Heart right ventricle (tissue), 16 donors: ENCODE data around the gene ST6GALNAC4. TPM values are rescaled to one million over a fixed set of nuclear protein-coding genes. Genes with fewer than 3 reads are reported as not detected.

Source experiments
- ATAC-seq, 8 donors: fragments of 200-7000 bp; cut with Tn5 transposase; one replicate each; pipeline ENCODE4 v1.9.1; 2020; ENCODE audit warnings: mild to moderate bottlenecking in 8 of 8, moderate library complexity in 8 of 8, moderate number of reproducible peaks in 1 of 8
- DNase-seq, 2 donors: peaks; one replicate each; pipeline ENCODE4 v3.0.0-alpha.2; 2020
- H3K27ac ChIP-seq, 10 donors: fragments of 200-600 bp; sonication (generic) in 2 of 10; one replicate each; pipeline versions ENCODE4 v1.5.0 to v1.8.0; 2020 to 2022; ENCODE audit warnings: mild to moderate bottlenecking in 3 of 10
- H3K27me3 ChIP-seq, 7 donors: fragments of 200-600 bp; one replicate each; pipeline ENCODE4 v1.8.0; 2021 to 2022; ENCODE audit warnings: mild to moderate bottlenecking in 2 of 7
- H3K36me3 ChIP-seq, 9 donors: fragments of 200-600 bp; sonication (generic) in 1 of 9; one replicate each; pipeline versions ENCODE4 v1.5.0 to v1.8.0; 2020 to 2022; ENCODE audit warnings: mild to moderate bottlenecking in 2 of 9
- H3K4me1 ChIP-seq, 9 donors: fragments of 200-600 bp; sonication (generic) in 1 of 9; one replicate each; pipeline versions ENCODE4 v1.5.0 to v1.8.0; 2020 to 2022; ENCODE audit warnings: mild to moderate bottlenecking in 4 of 9
- H3K4me3 ChIP-seq, 10 donors: fragments of 200-600 bp; sonication (generic) in 2 of 10; one replicate each; pipeline versions ENCODE4 v1.5.0 to v1.8.0; 2020 to 2022; ENCODE audit warnings: mild to moderate bottlenecking in 7 of 10, moderate library complexity in 2 of 10
- H3K9me3 ChIP-seq, 11 donors: fragments of 200-600 bp in 10 of 11; sonication (generic) in 2 of 11; one replicate each; pipeline versions ENCODE4 v1.5.0 to v1.8.0; 2013 to 2022; ENCODE audit warnings: mild to moderate bottlenecking in 2 of 11, control low read depth in 1 of 11, moderate library complexity in 1 of 11
- CTCF ChIP-seq, 9 donors: fragments of 200-600 bp; sonication (generic) in 2 of 9; IDR thresholded peaks; one replicate each; pipeline versions ENCODE4 v1.5.0 to v1.8.0; 2021 to 2022; ENCODE audit warnings: antibody characterized with exemption in 9 of 9, mild to moderate bottlenecking in 5 of 9, moderate library complexity in 1 of 9
- WGBS, 2 donors: extraction: QIAGEN DNeasy Blood & Tissue Kit; methylation state at CpG; one replicate each; pipeline ENCODE4 v1.1.7; 2013; ENCODE audit warnings: inconsistent platforms in 1 of 2; 5-methylcytosine and 5-hydroxymethylcytosine counted together
- intact Hi-C, 10 donors: fragments of 100-400 bp; cut with DNase I; formaldehyde crosslinking; loops; one replicate each; pipeline versions ENCODE4 v1.11.1 to v1.14.2; 2022
- polyA plus RNA-seq, 2 donors: library from polyadenylated mRNA; stranded (reverse); fragments of 200-250 nt; gene quantifications; one replicate each; pipeline ENCODE4 v1.2.3, GENCODE V29; 2013
- total RNA-seq, 10 donors: library from RNA; stranded (reverse); fragmentation: NEBNext Ultra II Directional in 3 of 10; extraction: Animal tissue kit (Norgen Biotek cat#: 25700) in 3 of 10; gene quantifications; one replicate each; pipeline versions ENCODE4 v1.2.1 to v1.2.4, GENCODE V29; 2021 to 2023
- donor health status: Arrhythmogenic right ventricular cardiomyopathy.
- donor health status: ischemic (EF 13 %, LVEDD 7.1; RV severe dilation, severe dysfunction).
- donor health status: healthy with polysubstance abuse.
- donor health status: DM: no; HTN: yes; CAD: no.
- donor health status: DM: no; HTN: no; CAD: no.
- donor health status: ischemic (EF 25% LVEDD 6.9; RV normal size, moderate dysfunction).
- donor health status: ischemic (EF 25% LVEDD 5.7; RV mildly dilated, moderate dysfunction).
- donor health status: healthy.
- donor health status: DM: yes; HTN: yes; CAD: no.
- donor health status: Ischemic cardiomyopathy.
- donor health status: ischemic (EF 35%, LVEDD 5.7; RV mildly dilated, moderate dysfunction).
- donor health status: nonischemic (EF 11% LVEDD 7.7; RV severe dilation, severe dysfunction).
- donor health status: DM: yes; HTN: yes; CAD: no.
- donor health status: PGD.
- donor health status: ischemic (EF 29% LVEDD 5.4; RV normal size, mild dysfunction).
- donor health status: nonischemic (EF 23%, LVEDD 6.1; RV moderate dilation, normal function).

The ST6GALNAC4 gene
- total and polyA plus RNA-seq, 12 donors: 10.8 to 52.9 (median 33.9) TPM

GRCh38 chr9:127896395-127897192, 20.2 kb downstream of the ST6GALNAC4 start:
- H3K4me1 ChIP-seq: peaks cover 16 to 41% (median 34%) of the 10 kb centered on the region in 9 donors
- H3K36me3 ChIP-seq: peaks cover 0 to 51% (median 45%) of the 10 kb centered on the region in 9 donors
- ATAC-seq: peak in 1 of 8 donors; percentile 1
- DNase-seq: no peak
- H3K4me3 ChIP-seq: peak overlapping the region in 9 of 10 donors; percentile 88 to 100 (median 98)
- no peak for TF ChIP-seq CTCF (IDR thresholded peaks at IDR 0.05)
- H3K27me3 ChIP-seq: no peaks in the 10 kb centered on the region
- H3K27ac ChIP-seq: peak overlapping the region in 9 of 10 donors; percentile 85 to 98 (median 96)
- intact Hi-C loops: no loop called here
- WGBS, 2 donors: 66 to 69% methylated on average over 16 of the region's 16 CpGs
- H3K9me3 ChIP-seq: peaks cover 0 to 21% (median 7%) of the 10 kb centered on the region in 11 donors

- Histone ChIP-seq H3K4me3 (no peak overlapping the region), H3K27ac (peak overlapping the region in 2 of 10 donors; percentile 97 to 98), H3K36me3 (peaks cover 0 to 57% (median 45%) of the 10 kb centered on the region in 9 donors), H3K9me3 (peaks cover 0 to 21% (median 7%) of the 10 kb centered on the region in 11 donors), H3K4me1 (peaks cover 16 to 41% (median 34%) of the 10 kb centered on the region in 9 donors), H3K27me3 (no peaks in the 10 kb centered on the region)
- 98% methylated on average over 8 of the region's 8 CpGs for WGBS, 2 donors
- intact Hi-C loops: loop anchor here in 1 of 10 donors (2.0 kb wide), 1 partner anchor 17 kb away; no protein-coding TSS in a partner anchor
- TF ChIP-seq CTCF (IDR thresholded peaks at IDR 0.05): no peak
- DNase-seq (no peak), ATAC-seq (no peak)
Measured at GRCh38 chr9:127895811-127896210, 21.0 kb downstream of the ST6GALNAC4 start.

GRCh38 chr9:127893392-127893791, 23.4 kb downstream of the ST6GALNAC4 start:
- intact Hi-C loops: no loop called here
- Histone ChIP-seq H3K4me1 (peaks cover 11 to 27% (median 22%) of the 10 kb centered on the region in 9 donors), H3K27me3 (no peaks in the 10 kb centered on the region), H3K4me3 (no peak overlapping the region), H3K27ac (no peak overlapping the region), H3K36me3 (peaks cover 0 to 81% (median 53%) of the 10 kb centered on the region in 9 donors), H3K9me3 (peaks cover 0 to 21% (median 7%) of the 10 kb centered on the region in 11 donors)
- WGBS, 2 donors: 98% methylated on average over 4 of the region's 4 CpGs
- DNase-seq (no peak), ATAC-seq (no peak)
- TF ChIP-seq CTCF (IDR thresholded peaks at IDR 0.05): no peak

- H3K4me1 ChIP-seq: peaks cover 11 to 21% (median 17%) of the 10 kb centered on the region in 9 donors
- H3K27me3 ChIP-seq: no peaks in the 10 kb centered on the region
- H3K9me3 ChIP-seq: peaks cover 0 to 21% (median 7%) of the 10 kb centered on the region in 11 donors
- DNase-seq (no peak), ATAC-seq (no peak)
- peaks cover 0 to 87% (median 53%) of the 10 kb centered on the region in 9 donors for H3K36me3 ChIP-seq
- WGBS, 2 donors: 89 to 97% methylated on average over 6 of the region's 6 CpGs
- no peak overlapping the region for H3K27ac ChIP-seq
- TF ChIP-seq CTCF (IDR thresholded peaks at IDR 0.05): no peak
- no peak overlapping the region for H3K4me3 ChIP-seq
- intact Hi-C loops: no loop called here
Measured at GRCh38 chr9:127892831-127893230, 24.0 kb downstream of the ST6GALNAC4 start.
